OCI-LY1 (cell line): ENCODE measurements around the gene ANKRD45.
"Not testable (repeated sequence)": the region's sequence is repeated elsewhere in the genome, so short reads cannot be mapped to it uniquely, and the experiment has no call there.

ENCODE experiments used
- CTCF ChIP-seq: fragments of 200-600 bp; sonication (generic), shearing (Covaris generic); IDR thresholded peaks from 2 replicates; pipeline ENCODE4 v1.5.1; 2017; ENCODE audit warnings: mild to moderate bottlenecking, antibody characterized with exemption, low read length, moderate library complexity, mixed read lengths
- EZH2 ChIP-seq: fragments of 200-600 bp; sonication (generic), shearing (Covaris generic); IDR thresholded peaks from 2 replicates; pipeline ENCODE4 v1.8.0; 2017; ENCODE audit warnings: borderline replicate concordance, mixed run types, mild to moderate bottlenecking, antibody characterized with exemption, low read length, moderate library complexity, mixed read lengths

- TF ChIP-seq CTCF, EZH2: not testable (repeated sequence)
Measured at GRCh38 chr1:173637236-173638042, 32.2 kb downstream of the ANKRD45 start.
